K562 treated with DMSO at 1 percent for 4 hours (cell line): Measurements from ENCODE around the gene DCAF16. TPM values are rescaled to one million over a fixed set of nuclear protein-coding genes. Genes with fewer than 3 reads are reported as not detected.

ENCODE experiments used
- total RNA-seq: library from RNA; unstranded; fragments of 300-600 nt; gene quantifications from 2 replicates; pipeline ENCODE4 v1.2.3, GENCODE V29; 2022; ENCODE audit not compliant: insufficient read depth

DCAF16 gene
- total RNA-seq, result 22.6 and 36.1 TPM in 2 replicates

GRCh38 chr4:17810260-17811077 is at the start of gene DCAF16, which contains the start of gene NCAPG:
DCAF16 (minus strand) TSS chr4:17810757; CDS start chr4:17804141, 6,616 bp downstream.
NCAPG (plus strand) TSS chr4:17810979; CDS start chr4:17811078, 99 bp downstream.

GRCh38 chr4:17781300-17782287 is 29.0 kb downstream of the DCAF16 start, which contains the start of gene FAM184B:
FAM184B (minus strand) TSS chr4:17781621; CDS start chr4:17781299, 322 bp downstream.

Other genes starting within 250 kb of the DCAF16 start
- 38.7 and 40.5 TPM in 2 replicates for gene LAP3, start 233.6 kb downstream of the DCAF16 start, total RNA-seq
- 15.2 and 17.0 TPM in 2 replicates for gene MED28, start 196.1 kb downstream of the DCAF16 start, total RNA-seq
- gene FAM184B, start 29.1 kb downstream of the DCAF16 start, total RNA-seq, result 0.08 TPM in 1 of 2 replicates, not detected in the other
- gene NCAPG, start 222 bp upstream of the DCAF16 start, total RNA-seq, result 28.8 and 35.0 TPM in 2 replicates
- gene LCORL, start 211.0 kb upstream of the DCAF16 start, total RNA-seq, result 5.3 and 6.5 TPM in 2 replicates